Activated CD4-positive, alpha-beta T cell treated with anti-CD3 and anti-CD28 coated beads, Interleukin-2, Interleukin-6, amounts not matched to agents 100 ng/mL and 50 ng/mL, durations not matched to agents 16 hours and 8 hours (primary cell): ENCODE results near the gene SIGLEC6.

Source experiments
- DNase-seq: peaks from one replicate; pipeline ENCODE4 v3.0.0-alpha.2; 2020

Gene SIGLEC6

GRCh38 chr19:51531349-51532315 is at the start of gene SIGLEC6:
Gene SIGLEC6, minus strand, starts transcription at chr19:51531670. Its CDS starts 22 bp downstream, at chr19:51531648.
- DNase-seq: no peak

DNA sequence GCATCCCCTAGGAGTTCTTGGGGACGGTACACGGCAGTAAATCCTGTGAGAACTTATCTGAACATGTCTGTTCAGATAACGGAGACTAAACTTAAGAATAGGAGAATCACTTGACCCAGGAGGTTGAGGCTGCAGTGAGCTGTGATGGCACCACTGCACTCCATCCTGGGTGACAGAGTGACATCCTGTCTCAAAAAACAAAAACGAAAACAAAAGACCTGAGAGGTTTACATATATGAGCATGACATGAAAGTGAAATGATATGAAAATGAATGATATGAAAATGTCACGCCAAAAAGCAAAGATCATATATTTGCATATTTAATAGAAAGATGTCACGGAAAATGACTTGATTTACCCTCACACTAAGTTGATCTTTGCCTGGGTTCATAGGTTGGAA is 45.4 kb upstream of the SIGLEC6 start:
- DNase-seq: peak; percentile 39

- no peak for DNase-seq
Measured at GRCh38 chr19:51573331-51573730, 41.9 kb upstream of the SIGLEC6 start.

DNA sequence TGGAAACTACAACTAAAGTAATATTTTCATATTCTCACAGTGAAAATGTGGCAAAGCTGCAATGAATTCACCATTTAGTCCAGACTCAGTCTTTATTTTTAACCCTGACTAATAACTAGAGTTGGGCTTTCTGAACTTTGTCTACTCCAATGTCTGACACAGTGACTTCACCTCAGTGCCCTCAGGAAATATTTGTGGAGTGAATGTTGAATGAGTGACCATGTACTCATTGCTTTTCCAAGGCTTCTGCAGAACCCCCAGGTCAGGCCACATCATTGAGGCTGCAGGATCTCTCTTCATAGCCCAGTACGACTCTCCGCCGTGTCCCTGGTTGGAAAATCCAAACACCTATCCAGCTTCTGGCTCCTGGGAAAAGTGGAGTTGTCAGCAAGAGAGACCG is 41.4 kb upstream of the SIGLEC6 start:
- no peak for DNase-seq

GRCh38 chr19:51572410-51572809 is 40.9 kb upstream of the SIGLEC6 start:
- no peak for DNase-seq

GRCh38 chr19:51571599-51571998 is 40.1 kb upstream of the SIGLEC6 start:
- no peak for DNase-seq

DNA sequence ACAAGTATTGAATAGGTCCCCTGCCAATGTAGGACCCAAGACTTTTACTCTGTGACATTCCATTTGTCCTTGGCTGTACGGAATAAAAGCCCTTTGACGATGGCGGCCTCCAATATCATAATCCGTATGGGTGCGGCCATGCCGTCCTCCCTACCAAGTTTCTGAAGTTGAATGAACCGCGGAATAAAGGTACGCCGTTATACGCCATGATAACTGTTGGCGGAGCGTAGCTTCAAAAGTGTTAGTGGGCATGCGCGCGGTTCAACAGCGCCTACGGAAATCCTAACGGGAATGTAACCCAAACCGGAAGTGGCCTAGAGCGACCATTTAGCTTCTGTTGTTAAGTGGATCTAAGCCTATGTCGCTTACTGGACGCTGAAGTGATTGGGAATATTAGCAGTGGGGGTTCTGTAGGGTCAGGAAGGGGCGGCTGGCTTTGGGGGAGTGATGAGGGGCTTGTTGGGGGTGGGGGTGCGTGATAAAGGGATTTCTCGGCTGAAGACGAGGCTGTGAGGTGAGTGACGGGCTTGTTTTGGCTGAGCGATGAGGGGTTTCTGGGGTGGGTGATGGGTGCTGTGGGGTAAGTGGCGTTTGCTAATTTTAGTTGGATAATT is 39.6 kb upstream of the SIGLEC6 start, which contains the start of gene ZNF175:
ZNF175 (plus strand) TSS at position 322 of the 614 bp plus-strand sequence. CDS start 2,047 bp downstream, outside the sequence.
- DNase-seq: peak; percentile 90

DNA sequence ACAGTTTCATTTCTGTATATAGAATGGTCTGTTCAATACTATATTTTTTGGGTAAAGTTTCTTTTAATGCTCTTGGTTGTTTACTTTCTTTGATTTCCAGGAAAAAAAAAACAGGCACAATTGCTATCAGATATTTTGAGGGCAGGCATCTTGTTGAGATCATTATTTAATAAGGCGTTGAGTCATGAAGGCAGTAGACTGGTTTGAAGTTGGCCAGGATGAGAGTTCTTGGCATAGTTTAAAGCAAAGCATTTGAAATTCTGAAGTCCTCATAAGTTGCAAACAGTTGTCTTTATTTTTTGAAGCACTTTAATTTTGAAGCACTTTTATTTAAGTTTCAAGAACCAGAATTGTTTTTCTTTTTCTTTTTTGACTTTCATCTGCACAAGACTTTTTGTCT is 37.0 kb upstream of the SIGLEC6 start:
- no peak for DNase-seq

DNA sequence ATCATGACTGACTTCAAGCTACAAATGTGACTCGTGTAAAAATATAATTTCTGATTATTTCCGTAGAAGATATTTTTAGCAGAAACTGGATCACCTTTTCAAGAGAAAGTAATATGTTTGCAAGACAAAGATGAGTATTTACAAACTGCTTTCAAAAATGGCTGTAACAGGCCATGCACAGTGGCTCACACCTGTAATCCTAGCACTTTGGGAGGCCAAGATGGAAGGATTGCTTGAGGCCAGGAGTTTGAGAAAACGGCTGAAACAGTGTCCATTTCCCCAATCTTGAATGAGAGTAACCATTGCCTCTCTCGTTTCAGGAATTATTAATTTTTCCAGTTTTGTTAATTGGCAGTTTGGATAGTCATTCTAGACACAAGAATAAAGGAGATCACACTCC is 36.1 kb upstream of the SIGLEC6 start:
- DNase-seq: no peak

GRCh38 chr19:51566489-51567100 is 35.1 kb upstream of the SIGLEC6 start:
- DNase-seq: no peak

DNA sequence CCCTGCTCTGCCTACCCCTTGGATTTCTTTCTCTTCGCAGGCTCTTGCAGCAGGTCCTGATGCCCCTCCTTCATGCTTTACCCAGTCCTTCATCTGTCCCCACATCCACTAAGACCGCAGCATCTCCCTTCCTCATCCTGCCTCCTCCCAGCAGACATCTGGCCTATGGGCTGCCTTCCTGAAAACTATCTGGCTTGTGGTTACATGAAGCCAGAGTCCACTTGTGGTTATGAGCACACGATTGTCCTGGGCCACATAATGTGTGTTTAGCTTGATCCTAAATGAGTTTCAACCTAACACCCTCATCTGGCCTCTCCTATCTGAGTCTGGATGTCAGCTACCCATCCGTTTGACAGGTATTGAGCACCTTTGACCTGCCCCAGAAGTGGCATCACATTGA is 34.1 kb upstream of the SIGLEC6 start:
- DNase-seq: no peak

GRCh38 chr19:51564791-51565190 is 33.3 kb upstream of the SIGLEC6 start:
- no peak for DNase-seq

- no peak for DNase-seq
Measured at GRCh38 chr19:51560339-51560738, 28.9 kb upstream of the SIGLEC6 start.

GRCh38 chr19:51559240-51559639 is 27.8 kb upstream of the SIGLEC6 start:
- DNase-seq: no peak

- DNase-seq: peak; percentile 26
Measured at GRCh38 chr19:51552996-51553725, 21.7 kb upstream of the SIGLEC6 start.

- DNase-seq: no peak
Measured at GRCh38 chr19:51552608-51552995, 21.1 kb upstream of the SIGLEC6 start.

GRCh38 chr19:51551673-51552432 is 20.4 kb upstream of the SIGLEC6 start:
- no peak for DNase-seq

GRCh38 chr19:51550848-51551672 is 19.6 kb upstream of the SIGLEC6 start:
- DNase-seq: no peak

DNA sequence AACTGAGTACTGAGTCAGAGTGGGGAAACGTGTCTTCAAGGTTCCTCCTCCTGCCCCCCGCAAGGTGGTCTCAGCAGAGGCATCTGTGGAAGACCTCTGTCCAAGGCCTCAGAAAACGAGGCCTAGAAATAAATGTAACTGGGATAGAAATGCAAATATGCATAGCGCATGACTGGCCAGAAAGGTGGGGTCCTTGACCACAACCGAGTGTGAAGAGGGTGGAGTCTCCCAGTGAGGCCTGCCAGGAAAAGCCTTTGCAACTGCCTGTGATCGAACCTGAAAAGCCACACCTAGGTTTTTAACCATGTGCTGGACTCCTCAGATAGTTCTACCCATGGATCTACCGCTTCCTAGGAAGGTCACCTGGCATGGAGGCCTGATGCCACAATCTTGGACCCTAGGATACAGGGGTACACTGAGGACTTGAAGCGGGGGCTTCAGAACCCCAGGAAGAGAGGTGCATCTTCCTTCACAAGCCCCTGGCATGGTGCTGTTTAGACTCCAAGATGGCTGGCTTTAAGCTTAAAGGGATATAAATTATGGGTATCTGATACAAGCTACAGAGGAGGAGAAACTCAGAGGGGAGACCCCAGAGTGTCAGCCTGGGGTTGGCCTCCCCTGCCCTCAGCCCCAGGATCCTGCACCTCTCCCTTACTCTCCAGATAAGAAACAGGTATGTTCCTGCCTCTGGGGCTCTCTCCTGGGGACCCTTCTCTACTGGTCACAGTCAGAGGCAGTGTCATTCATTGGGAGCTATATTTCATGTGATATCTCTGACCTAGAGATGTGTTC is 18.3 kb upstream of the SIGLEC6 start:
- no peak for DNase-seq

DNA sequence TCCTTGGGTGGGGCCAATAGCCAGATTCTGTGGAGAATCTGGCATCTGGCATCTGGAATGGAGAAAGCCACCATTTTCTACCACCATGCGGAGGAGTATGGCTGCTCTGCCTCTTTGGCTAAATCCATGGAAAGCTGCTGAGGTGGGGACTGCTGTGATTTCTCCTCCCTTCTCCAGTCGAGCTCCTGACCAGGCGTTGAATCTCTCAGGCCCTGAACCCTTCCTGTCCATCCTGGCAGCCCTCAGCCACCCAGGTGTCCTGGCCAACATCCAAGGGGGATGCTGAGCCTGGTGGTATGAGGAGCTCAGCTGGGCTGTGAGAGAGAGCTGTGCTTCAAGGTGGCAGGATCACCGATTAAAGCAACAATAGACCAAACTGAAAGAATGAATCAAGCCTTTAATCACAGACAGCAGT is 17.4 kb upstream of the SIGLEC6 start:
- DNase-seq: no peak
